GM19025 (cell line): ENCODE results near the gene UFC1.
A peak's percentile ranks its signal among the peaks of the same experiment; 100 is the strongest.

ENCODE experiments used
- ATAC-seq: cut with Tn5 transposase; IDR thresholded peaks from one replicate; pipeline ENCODE4 v1.9.1; 2021; ENCODE audit warnings: mild to moderate bottlenecking, low read depth, moderate library complexity; ENCODE audit not compliant: unreplicated experiment

UFC1 gene

DNA sequence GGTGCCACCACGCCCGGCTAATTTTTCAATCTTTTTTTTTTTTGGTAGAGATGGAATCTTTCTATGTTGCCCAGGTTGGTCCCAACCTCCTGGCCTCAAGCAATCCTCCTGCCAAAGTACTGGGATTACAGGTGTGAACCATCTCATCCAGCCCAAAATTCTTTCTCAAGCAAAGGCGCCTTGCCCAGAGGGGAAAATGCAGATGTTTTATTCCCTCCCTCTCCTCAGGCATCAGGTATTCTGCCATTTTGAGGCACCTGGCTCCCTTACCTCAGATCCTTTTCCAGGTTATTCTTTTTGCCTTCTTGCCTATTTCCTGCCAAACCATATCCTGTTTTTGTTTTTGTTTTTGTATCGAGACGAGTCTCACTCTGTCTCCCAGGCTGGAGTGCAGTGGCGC, 34.6 kb downstream of the UFC1 start:
- ATAC-seq, result no peak

GRCh38 chr1:161189036-161189435, 35.3 kb downstream of the UFC1 start:
- ATAC-seq, result no peak

DNA sequence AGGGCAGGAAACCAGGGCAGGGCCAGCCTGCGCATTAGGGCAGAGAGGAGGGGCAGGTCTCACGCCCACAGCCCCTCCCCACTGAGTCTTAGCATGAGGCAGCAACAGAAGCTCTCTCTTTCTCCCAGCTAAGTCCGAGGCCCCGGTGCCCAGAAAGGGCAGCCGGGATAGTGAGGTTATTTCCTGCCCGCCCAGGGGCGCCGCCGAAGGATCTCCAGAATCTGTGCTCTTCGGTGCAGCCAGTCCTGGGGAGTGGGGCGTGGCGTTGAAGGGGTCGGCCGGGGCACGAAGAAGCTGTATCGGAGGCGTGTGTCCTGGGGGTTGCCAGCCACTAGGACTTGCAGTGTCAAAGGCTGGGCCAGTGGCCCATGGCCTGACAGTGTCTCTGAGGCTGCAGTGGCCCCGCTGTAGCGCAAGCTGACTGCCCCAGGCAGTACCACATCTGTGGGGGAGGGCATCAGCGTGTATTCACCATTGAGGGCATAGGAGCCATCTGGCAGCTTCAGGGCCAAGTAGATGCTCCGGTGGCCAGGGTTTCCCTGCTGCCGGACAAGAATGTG, 37.3 kb downstream of the UFC1 start:
- ATAC-seq, result no peak

- no peak for ATAC-seq
Observed at GRCh38 chr1:161191971-161192370, 38.2 kb downstream of the UFC1 start.

DNA sequence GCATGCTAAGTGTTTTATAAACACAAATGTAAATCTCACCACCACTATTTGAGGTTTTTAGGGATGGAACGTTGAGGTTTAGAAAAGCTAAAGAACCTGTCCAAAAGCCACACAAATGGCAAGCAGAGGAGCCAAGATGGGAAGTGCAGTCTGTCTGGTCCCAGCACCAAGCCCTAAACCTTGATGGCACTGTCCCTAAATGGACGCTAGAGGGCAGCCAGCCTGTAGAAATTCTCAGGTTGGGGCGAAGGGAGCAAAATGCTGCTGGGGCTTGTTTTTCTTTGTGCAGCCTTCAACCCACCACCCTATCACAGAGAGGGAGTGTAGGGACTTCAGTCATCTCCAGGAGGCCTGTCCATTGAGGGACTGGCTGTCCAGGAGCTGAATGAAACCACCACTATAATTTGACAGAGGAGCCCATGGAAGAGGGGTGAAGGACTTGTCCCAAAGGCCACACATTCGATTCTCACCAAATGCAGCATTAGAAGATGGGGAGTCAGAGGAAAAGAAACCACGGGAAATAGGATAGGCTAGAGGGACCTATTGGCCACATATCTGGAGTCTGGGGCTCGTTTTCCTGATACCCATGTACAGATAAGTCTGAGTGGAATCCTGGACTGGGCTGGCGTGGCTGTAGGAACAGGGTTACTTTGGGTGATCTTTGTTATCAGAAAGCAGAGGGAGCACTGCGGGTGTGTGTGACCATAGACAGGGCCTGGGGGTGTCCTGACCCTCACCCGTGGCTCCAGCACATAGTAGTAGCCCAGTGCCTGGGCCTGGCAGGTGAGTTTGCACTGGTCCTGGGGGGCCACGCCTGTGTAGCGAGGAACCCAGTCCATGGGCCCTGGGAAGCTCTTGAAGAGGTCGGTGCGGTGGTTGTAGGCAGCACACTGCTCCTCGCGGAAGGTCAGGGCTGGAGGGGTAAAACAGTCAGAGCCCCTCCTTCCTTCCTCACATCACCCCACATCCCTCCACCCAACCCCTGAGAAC, 39.0 kb downstream of the UFC1 start:
- ATAC-seq, result no peak

DNA sequence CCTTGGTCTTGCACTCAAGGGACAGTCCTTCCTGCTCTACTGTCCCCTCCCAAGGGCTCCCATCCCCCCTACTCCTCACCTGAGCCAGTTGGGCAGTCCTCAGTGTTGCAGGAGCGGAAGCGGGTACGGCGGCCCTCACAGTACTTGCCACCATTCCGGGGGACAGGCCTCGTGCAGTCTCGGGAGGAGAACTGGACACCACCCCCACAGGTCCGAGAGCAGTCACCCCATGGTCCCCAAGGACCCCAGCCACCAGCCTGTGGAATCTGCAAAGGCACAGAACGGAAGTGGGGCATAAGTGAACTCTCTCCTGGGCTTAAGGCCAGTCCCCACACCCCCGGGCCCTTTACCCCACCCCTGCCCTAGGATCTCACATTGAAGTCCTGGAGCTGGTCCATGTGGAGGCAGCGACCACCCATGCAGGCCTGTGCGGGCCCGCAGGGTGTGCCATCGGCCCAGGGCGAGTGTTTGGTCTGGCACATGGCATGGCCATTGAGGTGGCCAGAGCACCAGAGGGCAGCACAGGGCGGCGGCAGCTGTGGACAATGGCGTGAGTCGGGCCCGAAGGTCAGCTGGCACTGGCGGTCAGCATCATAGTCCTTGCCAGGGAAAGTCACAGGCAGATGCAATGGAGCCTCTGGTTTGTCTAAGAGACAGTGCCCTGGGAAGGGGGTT, 39.9 kb downstream of the UFC1 start:
- ATAC-seq, result no peak

- ATAC-seq, result peak; percentile 55
Observed at GRCh38 chr1:161195171-161195570, 41.4 kb downstream of the UFC1 start.

- ATAC-seq, result no peak
Observed at GRCh38 chr1:161196111-161196510, 42.3 kb downstream of the UFC1 start.

GRCh38 chr1:161196521-161197451, 43.0 kb downstream of the UFC1 start:
- ATAC-seq, result no peak

DNA sequence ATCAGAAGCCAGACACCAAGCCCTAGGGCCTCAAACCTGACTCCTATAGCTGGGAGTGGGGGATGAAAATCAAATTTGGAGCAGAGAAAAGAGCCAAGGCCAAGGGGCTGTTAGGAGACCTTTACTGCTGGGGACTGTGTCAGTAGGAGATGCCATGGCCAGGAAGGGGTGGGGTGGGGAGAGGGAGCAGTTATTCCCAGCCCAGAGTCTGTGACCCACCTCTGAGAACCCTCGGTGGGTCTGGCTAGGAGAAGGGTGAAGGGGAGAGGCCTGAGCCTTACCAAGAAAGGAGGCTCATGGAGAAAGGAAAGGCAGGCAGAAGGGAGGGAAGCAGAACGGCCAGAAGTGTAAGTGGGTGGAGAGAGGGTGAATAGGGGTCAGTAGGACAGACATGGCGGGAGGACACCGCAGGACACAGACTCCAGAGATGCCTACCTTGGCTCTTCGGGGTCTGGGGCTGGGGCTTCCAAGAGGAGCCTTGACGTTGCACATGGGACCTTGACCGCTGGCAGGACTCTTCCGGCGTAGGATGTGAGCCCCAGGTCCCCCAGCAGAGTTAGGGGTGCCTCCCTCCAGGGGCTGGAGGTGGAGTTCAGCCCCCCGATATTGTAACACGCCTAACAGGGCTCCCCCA, 43.9 kb downstream of the UFC1 start:
- no peak for ATAC-seq

- no peak for ATAC-seq
Observed at GRCh38 chr1:161198194-161198896, 44.6 kb downstream of the UFC1 start.

DNA sequence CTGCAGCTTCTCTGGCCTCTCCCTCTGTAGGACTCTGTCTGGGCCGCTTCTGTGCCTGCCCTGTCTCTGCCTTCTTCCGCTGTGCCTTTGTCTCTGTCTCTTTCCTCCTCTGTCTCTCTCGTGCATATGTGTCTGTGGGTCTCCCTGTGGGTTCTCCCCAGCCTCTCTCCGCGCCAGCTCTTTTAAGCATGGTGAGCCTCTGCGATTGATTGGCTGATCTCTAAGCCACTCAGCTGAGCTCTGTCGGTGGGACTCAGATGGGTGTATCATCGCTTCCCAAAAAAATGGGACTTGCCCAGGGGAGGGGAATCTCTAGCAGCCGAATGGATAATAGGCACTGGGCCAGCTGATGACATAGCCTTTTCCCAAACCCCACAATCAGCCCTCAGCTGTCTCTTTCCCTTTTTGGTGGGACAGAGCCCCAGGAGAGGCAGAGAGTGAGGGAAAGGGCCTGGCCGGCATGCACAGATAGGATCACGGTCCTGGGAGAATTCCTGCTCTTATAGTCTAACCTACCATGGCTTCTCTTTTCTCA, 45.2 kb downstream of the UFC1 start, which contains the start of gene ADAMTS4:
Gene ADAMTS4, minus strand, starts transcription at position 158 of the 535 bp plus-strand sequence. CDS start 427 bp downstream, outside the sequence.
- ATAC-seq, result no peak

GRCh38 chr1:161199506-161200139, 45.8 kb downstream of the UFC1 start:
- no peak for ATAC-seq

DNA sequence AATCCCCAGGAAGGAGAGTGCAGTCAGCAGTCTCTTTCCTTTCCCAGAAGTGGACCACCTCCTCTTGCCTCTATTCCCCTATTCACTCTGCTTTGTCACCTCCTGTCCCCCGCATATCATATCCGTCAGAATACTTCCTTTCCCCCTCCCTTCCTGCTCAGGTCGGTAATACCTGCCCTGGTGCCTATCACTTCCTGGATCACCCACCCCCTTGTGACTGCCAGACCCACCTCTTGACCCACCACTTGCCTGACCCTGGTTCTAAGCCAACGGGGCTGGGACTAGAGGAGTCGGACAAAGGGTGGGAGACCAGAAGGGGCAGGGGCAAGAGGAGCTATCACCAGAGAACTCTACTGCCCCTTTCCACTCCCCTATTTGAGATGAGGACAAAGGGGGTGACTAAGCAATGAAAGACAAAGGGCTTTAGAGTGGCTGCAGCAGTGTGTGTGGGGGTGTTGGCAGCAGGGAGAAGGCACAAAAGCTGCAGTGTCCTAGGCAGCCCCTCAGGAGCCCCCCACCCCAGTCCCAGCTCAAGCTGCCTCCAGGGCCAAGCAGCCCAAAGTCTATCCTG, 46.7 kb downstream of the UFC1 start:
- ATAC-seq, result no peak

DNA sequence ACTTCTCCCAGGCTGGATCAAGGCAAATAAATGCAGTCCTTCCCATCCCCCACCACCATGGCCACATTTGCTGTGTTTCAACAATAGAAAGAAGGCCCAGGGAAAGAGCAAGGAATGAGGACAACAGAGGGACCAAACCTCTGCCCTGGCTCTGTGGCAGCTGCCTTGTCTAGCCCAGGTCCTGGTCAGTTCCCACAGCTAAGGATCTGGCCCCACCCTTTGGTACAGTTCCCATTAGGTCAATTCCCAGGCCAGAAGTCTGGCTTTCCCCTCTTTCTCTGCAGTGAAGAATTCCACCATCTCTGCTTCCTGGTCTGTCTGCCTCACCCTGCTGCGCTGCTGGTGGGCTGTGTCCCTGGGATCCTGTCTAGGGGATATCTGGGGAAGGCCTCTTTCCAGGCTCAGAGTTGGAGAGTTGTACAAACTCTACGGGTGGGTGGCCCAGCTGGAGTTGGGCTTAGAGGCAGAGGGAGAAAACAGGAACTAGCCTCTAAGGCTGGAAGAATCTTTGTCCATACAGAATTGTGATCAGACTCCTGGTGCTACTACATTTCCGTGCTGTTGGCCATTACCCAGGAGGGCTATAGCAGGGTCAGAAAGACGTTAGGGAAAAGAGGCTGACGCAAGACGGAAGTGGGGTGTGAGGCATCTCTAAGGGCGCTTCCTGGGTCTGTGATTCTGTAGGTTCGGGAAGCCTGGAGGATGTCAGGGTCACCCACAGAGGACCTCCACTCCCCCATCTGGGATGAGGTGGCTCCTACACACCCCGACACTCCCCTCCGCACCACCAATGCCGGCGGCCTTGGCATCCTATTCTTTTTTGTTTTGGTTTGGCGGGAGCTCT, 47.4 kb downstream of the UFC1 start:
- ATAC-seq, result no peak

DNA sequence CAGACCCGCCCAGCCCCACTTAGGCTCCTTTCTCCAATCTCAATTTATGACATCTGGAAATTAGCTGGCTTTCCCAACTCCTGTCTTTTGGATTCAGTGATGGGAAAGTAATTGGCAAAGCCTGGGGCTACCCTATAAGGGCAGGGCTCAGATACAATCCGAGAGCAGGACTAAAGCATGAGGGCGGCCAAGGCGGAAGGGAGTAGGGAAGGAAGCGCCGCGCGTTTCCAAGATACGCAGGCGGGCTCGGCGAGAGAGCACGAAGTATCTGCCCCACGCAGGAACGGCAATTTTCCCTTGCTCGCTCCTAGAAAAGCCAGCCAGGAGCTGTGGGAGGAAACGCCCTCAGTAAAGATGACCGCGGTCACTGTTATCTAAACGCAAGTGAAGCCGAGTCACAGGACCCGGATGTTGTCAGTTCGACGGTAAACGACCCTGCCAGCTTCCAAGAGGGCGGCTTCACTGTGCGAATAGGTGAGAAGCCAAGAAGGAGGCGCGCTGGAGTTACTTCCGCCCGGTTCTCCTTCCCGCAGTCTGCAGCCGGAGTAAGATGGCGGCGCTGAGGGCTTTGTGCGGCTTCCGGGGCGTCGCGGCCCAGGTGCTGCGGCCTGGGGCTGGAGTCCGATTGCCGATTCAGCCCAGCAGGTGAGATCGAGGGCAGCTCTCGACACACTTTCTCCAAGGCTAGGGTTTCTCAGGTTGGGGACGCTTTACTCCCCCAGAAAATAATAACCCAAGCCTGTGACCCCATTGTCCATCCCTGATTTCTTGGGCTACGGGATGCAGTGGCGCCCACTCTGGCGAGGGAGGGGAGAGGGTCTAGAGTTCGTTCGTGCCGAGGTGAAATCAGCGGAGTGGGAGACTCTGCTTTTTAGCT, 48.3 kb downstream of the UFC1 start, which contains the start of gene NDUFS2:
Gene NDUFS2, plus strand, starts transcription at position 532 of the 877 bp plus-strand sequence. Its CDS starts 19 bp downstream, at position 551.
- ATAC-seq, result peak; percentile 99
